Aorta (tissue), 5 donors: ENCODE data around the gene MCIDAS. TPM values are rescaled to one million over a fixed set of nuclear protein-coding genes. Genes with fewer than 3 reads are reported as not detected.
A peak's percentile ranks its signal among the peaks of the same experiment; 100 is the strongest.

ENCODE experiments used
- ATAC-seq: fragments of 200-7000 bp; cut with Tn5 transposase; one replicate; pipeline ENCODE4 v1.9.1; 2022; ENCODE audit warnings: moderate library complexity; ENCODE audit not compliant: low FRiP score
- DNase-seq, 2 donors: peaks; one replicate each; pipeline ENCODE4 v3.0.0-alpha.2; 2020
- H3K27ac ChIP-seq, 2 donors: one replicate each; pipeline ENCODE4 v1.5.1; 2013; ENCODE audit warnings: low read length in 2 of 2, mild to moderate bottlenecking in 2 of 2, moderate library complexity in 2 of 2, control low read depth in 1 of 2, inconsistent platforms in 1 of 2, low read depth in 1 of 2
- H3K27me3 ChIP-seq, 2 donors: one replicate each; pipeline ENCODE4 v1.6.1; 2013; ENCODE audit warnings: control low read depth in 1 of 2, low read length in 1 of 2, mild to moderate bottlenecking in 1 of 2, moderate library complexity in 1 of 2; ENCODE audit not compliant: insufficient read depth in 2 of 2, control insufficient read depth in 1 of 2
- H3K36me3 ChIP-seq, 2 donors: one replicate each; pipeline ENCODE4 v1.6.1; 2013; ENCODE audit warnings: control low read depth in 1 of 2, low read length in 1 of 2, mild to moderate bottlenecking in 1 of 2; ENCODE audit not compliant: insufficient read depth in 2 of 2, control insufficient read depth in 1 of 2
- H3K4me1 ChIP-seq, 2 donors: one replicate each; pipeline ENCODE4 v1.6.1; 2013; ENCODE audit warnings: low read length in 2 of 2, control low read depth in 1 of 2, mild to moderate bottlenecking in 1 of 2, moderate library complexity in 1 of 2; ENCODE audit not compliant: insufficient read depth in 2 of 2, control insufficient read depth in 1 of 2
- H3K4me3 ChIP-seq, 2 donors: one replicate each; pipeline ENCODE4 v1.5.1; 2013; ENCODE audit warnings: low read length in 2 of 2, control low read depth in 1 of 2, mild to moderate bottlenecking in 1 of 2
- H3K9me3 ChIP-seq: one replicate; pipeline ENCODE4 v1.6.1; 2013; ENCODE audit warnings: mild to moderate bottlenecking, low read length; ENCODE audit not compliant: control insufficient read depth
- WGBS, 2 donors: extraction: QIAGEN DNeasy Blood & Tissue Kit; methylation state at CpG; one replicate each; pipeline ENCODE4 v1.1.7; 2013; 5-methylcytosine and 5-hydroxymethylcytosine counted together
- intact Hi-C, 2 donors: fragments of 100-400 bp; cut with DNase I; formaldehyde crosslinking; loops; one replicate each; pipeline versions ENCODE4 v1.14.2 to v1.15.0; 2022
- microRNA-seq, 2 donors: library from miRNA; unstranded; fragments of <30 nt; microRNA quantifications; one replicate each; pipeline ENCODE4 v1.2.0, GENCODE V29; 2020
- polyA plus RNA-seq, 2 donors: library from polyadenylated mRNA; stranded (reverse); fragments of 200-250 nt; gene quantifications; one replicate each; pipeline ENCODE4 v1.2.3, GENCODE V29; 2013
- total RNA-seq, 2 donors: library from RNA; stranded (reverse); fragmentation: NEBNext Ultra II Directional; extraction: Animal tissue kit (Norgen Biotek cat#: 25700); gene quantifications; one replicate each; pipeline ENCODE4 v1.2.1, GENCODE V29; 2021
- donor health status: healthy with polysubstance abuse.
- donor health status: Bipolar disorder and iron deficiency.
- donor health status: DM: no; HTN: no; CAD: no.
- donor health status: DM: no; HTN: no; CAD: no.
- donor health status: DM: yes; HTN: yes; CAD: no.

Gene MCIDAS
- total and polyA plus RNA-seq, 4 donors = 0.26 TPM; not detected in 3

DNA sequence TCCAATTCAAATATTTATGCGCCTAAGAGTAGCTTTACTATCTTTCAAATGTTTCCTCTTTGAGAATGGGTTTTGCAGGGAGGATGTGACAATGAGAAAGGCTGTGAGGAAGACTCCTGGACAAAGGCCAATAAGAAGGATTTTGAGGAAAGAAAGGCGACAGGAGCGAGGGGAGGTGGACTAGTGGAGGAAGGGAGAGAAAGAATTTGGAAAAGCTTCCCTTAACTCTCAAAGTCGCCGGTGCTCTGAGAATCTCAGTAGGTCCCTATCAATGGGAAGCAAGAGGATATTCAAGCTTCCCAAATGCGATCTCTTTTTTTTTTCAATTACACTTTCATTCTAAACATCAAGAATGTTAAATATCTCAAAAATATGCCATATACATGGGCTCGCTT is 51.3 kb downstream of the MCIDAS start:
- ATAC-seq = no peak
- no peak overlapping the region for H3K27ac ChIP-seq
- H3K4me3 ChIP-seq = no peak overlapping the region
- WGBS, 2 donors = 21 to 28% methylated on average over 7 of the region's 7 CpGs
- H3K36me3 ChIP-seq = no peaks in the 10 kb centered on the region
- no peaks in the 10 kb centered on the region for H3K9me3 ChIP-seq
- H3K27me3 ChIP-seq = no peaks in the 10 kb centered on the region
- no peak for DNase-seq
- intact Hi-C loops = loop anchor here (2.0 to 10.0 kb wide), 2 partner anchors 49 to 51 kb away; partner anchors contain the start of gene MCIDAS (in 2 of the 2)
- H3K4me1 ChIP-seq = no peaks in the 10 kb centered on the region

- intact Hi-C loops = loop anchor here in 1 of 2 donors (10.0 kb wide), 1 partner anchor 51 kb away; the partner anchor contains the start of gene MCIDAS
- no peak for DNase-seq
- no peak overlapping the region for H3K27ac ChIP-seq
- no peaks in the 10 kb centered on the region for H3K36me3 ChIP-seq
- H3K4me3 ChIP-seq = peak overlapping the region; percentile 11 to 53
- no peaks in the 10 kb centered on the region for H3K4me1 ChIP-seq
- no peak for ATAC-seq
- no peaks in the 10 kb centered on the region for H3K27me3 ChIP-seq
- 25 to 28% methylated on average over 8 of the region's 8 CpGs for WGBS, 2 donors
- H3K9me3 ChIP-seq = no peaks in the 10 kb centered on the region
These were observed 53.4 kb downstream of the MCIDAS start for GRCh38 chr5:55173687-55174230.

- DNase-seq (peak; percentile 75 to 92), ATAC-seq (peak; percentile 92)
- Histone ChIP-seq H3K36me3 (no peaks in the 10 kb centered on the region), H3K4me3 (peak within 1 kb of the TSS; percentile 11 to 53), H3K27me3 (no peaks in the 10 kb centered on the region), H3K9me3 (no peaks in the 10 kb centered on the region), H3K4me1 (no peaks in the 10 kb centered on the region), H3K27ac (no peak within 1 kb of the TSS)
- intact Hi-C loops = loop anchor here in 1 of 2 donors (10.0 kb wide), 1 partner anchor 52 kb away; the partner anchor contains the start of gene MCIDAS
- 1% methylated on average over 65 to 69 of the region's 69 CpGs for WGBS, 2 donors
These were observed 54.0 kb downstream of the MCIDAS start, which contains the start of gene CDC20B for GRCh38 chr5:55172937-55173686. Gene CDC20B, minus strand, starts transcription at chr5:55173177. Its CDS starts 177 bp downstream, at chr5:55173000.

DNA sequence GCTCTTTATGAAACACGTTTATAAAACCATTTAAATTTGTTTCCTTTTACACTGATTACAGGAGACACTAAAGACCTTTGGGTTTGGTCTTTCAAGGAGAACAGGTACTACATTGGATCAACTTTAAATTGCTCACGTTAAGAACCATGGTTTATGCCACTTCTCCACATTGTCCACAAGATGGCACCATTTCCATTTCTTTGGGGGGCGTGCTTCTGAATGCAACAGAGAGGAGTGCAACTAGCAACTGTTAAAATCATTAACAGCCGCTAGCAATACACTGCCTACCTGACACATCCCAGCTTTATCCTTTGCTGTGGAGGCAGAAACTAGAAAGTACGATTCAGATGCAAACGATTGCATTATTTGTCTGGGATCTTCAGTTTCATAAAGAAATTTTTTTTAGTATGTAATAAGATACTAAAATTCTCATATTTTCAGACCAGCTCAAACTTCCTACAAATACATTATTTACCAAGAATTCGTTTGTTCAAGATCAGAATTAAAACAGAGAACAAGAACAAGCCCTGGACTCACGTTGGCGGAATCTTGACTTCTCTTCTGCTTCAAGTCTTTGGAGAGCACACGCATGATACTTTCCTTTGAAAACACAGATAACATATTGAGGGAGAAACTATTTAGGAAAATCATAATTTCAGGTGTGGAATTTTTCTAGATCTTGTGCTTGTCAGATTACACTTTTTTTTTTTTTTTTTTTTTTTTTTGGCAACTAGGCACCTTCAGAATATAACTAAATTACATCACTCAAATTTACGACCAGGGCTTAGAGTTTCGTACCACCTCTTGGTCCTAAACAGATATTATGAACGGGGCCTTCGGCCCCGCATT is 54.8 kb downstream of the MCIDAS start:
- peak overlapping the region in 1 of 2 donors; percentile 53 for H3K4me3 ChIP-seq
- no peaks in the 10 kb centered on the region for H3K36me3 ChIP-seq
- 6% methylated on average over 15 of the region's 15 CpGs for WGBS, 2 donors
- no peak for DNase-seq
- ATAC-seq = peak; percentile 87
- H3K9me3 ChIP-seq = no peaks in the 10 kb centered on the region
- no peaks in the 10 kb centered on the region for H3K4me1 ChIP-seq
- H3K27ac ChIP-seq = no peak overlapping the region
- H3K27me3 ChIP-seq = no peaks in the 10 kb centered on the region
- intact Hi-C loops = loop anchor here in 1 of 2 donors (10.0 kb wide), 1 partner anchor 53 kb away; the partner anchor contains the start of gene MCIDAS

- intact Hi-C loops = loop anchor here in 1 of 2 donors (10.0 kb wide), 1 partner anchor 53 kb away; the partner anchor contains the start of gene MCIDAS
These were observed 55.6 kb downstream of the MCIDAS start for GRCh38 chr5:55171471-55171870.

More at GRCh38 chr5:55171471-55171870, 55.6 kb downstream of the MCIDAS start:
- WGBS, 2 donors = 39 to 44% methylated on average over 2 of the region's 2 CpGs
- DNase-seq = no peak
- no peak for ATAC-seq
- peaks cover 0 to under 1% of the 10 kb centered on the region in 2 donors for H3K36me3 ChIP-seq
- H3K27ac ChIP-seq = no peak overlapping the region
- H3K27me3 ChIP-seq = no peaks in the 10 kb centered on the region
- no peak overlapping the region for H3K4me3 ChIP-seq
- no peaks in the 10 kb centered on the region for H3K9me3 ChIP-seq
- H3K4me1 ChIP-seq = no peaks in the 10 kb centered on the region

Small RNA genes lying within 50 kb of the gene (microRNA-seq; reads per million reads assigned to microRNA genes)
- gene MIR449A (3.6 to 6.0 reads per million in 2 donors), gene MIR449B (0 to 0.60 reads per million in 2 donors), gene MIR449C (0 reads per million in 2 donors)

Other genes starting within 250 kb of the MCIDAS start
- 1 to 10 TPM in 1 of 2 donors, under 1 TPM in 1; 0.49 to 1.1 TPM for gene ESM1, start 241.7 kb downstream of the MCIDAS start, total RNA-seq
- 1 to 10 TPM in 1 of 2 donors, under 1 TPM in 1; 0.59 to 1.9 TPM for gene ESM1, start 241.7 kb downstream of the MCIDAS start, polyA plus RNA-seq
- 1 to 10 TPM; 1.7 to 1.9 TPM for gene GZMK, start 203.1 kb downstream of the MCIDAS start, total RNA-seq
- 1 to 10 TPM in 1 of 2 donors, under 1 TPM in 1; 0.31 to 4.1 TPM for gene GZMK, start 203.1 kb downstream of the MCIDAS start, polyA plus RNA-seq
- 1 to 10 TPM; 1.1 to 5.4 TPM for gene GZMA, start 124.7 kb downstream of the MCIDAS start, total RNA-seq
- 10 to 100 TPM in 1 of 2 donors, under 1 TPM in 1; 0.59 to 13.4 TPM for gene GZMA, start 124.7 kb downstream of the MCIDAS start, polyA plus RNA-seq
- 10 to 100 TPM; 29.8 to 49.8 TPM for gene GPX8, start 67.1 kb downstream of the MCIDAS start, total RNA-seq
- gene GPX8, start 67.1 kb downstream of the MCIDAS start, polyA plus RNA-seq = 10 to 100 TPM; 26.2 to 34.3 TPM
- gene CDC20B, start 54.1 kb downstream of the MCIDAS start, total RNA-seq = not detected
- gene CDC20B, start 54.1 kb downstream of the MCIDAS start, polyA plus RNA-seq = not detected
- gene CCNO, start 6.3 kb upstream of the MCIDAS start, total RNA-seq = 1 to 10 TPM in 1 of 2 donors, under 1 TPM in 1; 0.54 to 1.3 TPM
- gene CCNO, start 6.3 kb upstream of the MCIDAS start, polyA plus RNA-seq = 10 to 100 TPM in 1 of 2 donors, under 1 TPM in 1; 0.88 to 10.1 TPM
- gene DHX29, start 80.4 kb upstream of the MCIDAS start, total RNA-seq = 10 to 100 TPM; 24.6 to 27.0 TPM
- 10 to 100 TPM in 1 of 2 donors, 1 to 10 TPM in 1; 9.9 to 19.1 TPM for gene DHX29, start 80.4 kb upstream of the MCIDAS start, polyA plus RNA-seq
- gene MTREX, start 80.7 kb upstream of the MCIDAS start, total RNA-seq = 10 to 100 TPM; 74.8 to 88.4 TPM
- gene MTREX, start 80.7 kb upstream of the MCIDAS start, polyA plus RNA-seq = 10 to 100 TPM; 13.0 to 28.0 TPM